Naive thymus-derived CD4-positive, alpha-beta T cell (primary cell): Measurements from ENCODE around the gene FBN1. TPM values are rescaled to one million over a fixed set of nuclear protein-coding genes. Genes with fewer than 3 reads are reported as not detected.
A peak's percentile ranks its signal among the peaks of the same experiment; 100 is the strongest.

Source experiments
- ATAC-seq: fragments of 150-1000 bp; cut with Tn5 transposase; 2 replicates; pipeline ENCODE4 v1.10.0; 2021; ENCODE audit warnings: mild to moderate bottlenecking, moderate library complexity
- CTCF ChIA-PET: fragments of 350-600 bp; sonication (Branson Sonifier 250); formaldehyde crosslinking; loops from one replicate; lab custom pipeline; 2021; ENCODE audit warnings: antibody characterized with exemption; lab: Charles Lee
- POLR2A ChIA-PET: fragments of 350-600 bp; sonication (Branson Sonifier 250); formaldehyde crosslinking; loops from one replicate; lab custom pipeline; 2021; ENCODE audit warnings: antibody characterized with exemption, inconsistent platforms; lab: Charles Lee
- DNase-seq, 9 donors: peaks; one replicate each; pipeline versions ENCODE4 v3.0.0 to v3.0.0-alpha.2; 2020 to 2022; ENCODE audit warnings: mixed read lengths in 1 of 9
- H3K27ac ChIP-seq: one replicate; pipeline ENCODE4 v1.7.0; 2013; ENCODE audit warnings: mild to moderate bottlenecking, low read depth, low read length, moderate library complexity
- H3K27me3 ChIP-seq, 2 donors: one replicate each; pipeline ENCODE4 v1.7.0; 2013; ENCODE audit warnings: low read length in 2 of 2, mild to moderate bottlenecking in 2 of 2, moderate library complexity in 2 of 2; ENCODE audit not compliant: control insufficient read depth in 2 of 2, insufficient read depth in 2 of 2
- H3K36me3 ChIP-seq, 3 experiments: 1 replicate in 2 of 3; 2 replicates in 1 of 3; pipeline ENCODE4 v1.7.0; 2013; ENCODE audit warnings: low read length in 3 of 3, mild to moderate bottlenecking in 3 of 3, moderate library complexity in 1 of 3; ENCODE audit not compliant: insufficient read depth in 3 of 3, control insufficient read depth in 2 of 3
- H3K4me1 ChIP-seq, 2 donors: one replicate each; pipeline ENCODE4 v1.7.0; 2013; ENCODE audit warnings: low read length in 2 of 2, mild to moderate bottlenecking in 2 of 2, moderate library complexity in 1 of 2; ENCODE audit not compliant: control insufficient read depth in 2 of 2, insufficient read depth in 2 of 2
- H3K4me3 ChIP-seq: 2 replicates; pipeline ENCODE4 v1.7.0; 2013; ENCODE audit warnings: mild to moderate bottlenecking, low read length
- H3K9me3 ChIP-seq, 3 experiments: 1 replicate in 2 of 3; 2 replicates in 1 of 3; pipeline ENCODE4 v1.7.0; 2013; ENCODE audit warnings: low read length in 3 of 3; ENCODE audit not compliant: control insufficient read depth in 2 of 3
- H3K27ac Mint-ChIP-seq, 9 donors: one replicate each; pipeline ENCODE4 v1.8.0; 2020 to 2022; ENCODE audit warnings: mixed read lengths in 9 of 9, mild to moderate bottlenecking in 8 of 9, moderate library complexity in 5 of 9, inconsistent platforms in 2 of 9
- H3K27me3 Mint-ChIP-seq, 5 donors: one replicate each; pipeline ENCODE4 v1.8.0; 2021 to 2022; ENCODE audit warnings: mixed read lengths in 5 of 5, mild to moderate bottlenecking in 1 of 5
- H3K36me3 Mint-ChIP-seq, 5 donors: one replicate each; pipeline ENCODE4 v1.8.0; 2020 to 2022; ENCODE audit warnings: mixed read lengths in 5 of 5, mild to moderate bottlenecking in 3 of 5, inconsistent platforms in 1 of 5
- H3K4me1 Mint-ChIP-seq, 7 donors: one replicate each; pipeline ENCODE4 v1.8.0; 2020 to 2022; ENCODE audit warnings: mixed read lengths in 7 of 7, mild to moderate bottlenecking in 3 of 7, inconsistent platforms in 1 of 7
- H3K4me3 Mint-ChIP-seq, 10 donors: one replicate each; pipeline ENCODE4 v1.8.0; 2020 to 2022; ENCODE audit warnings: mild to moderate bottlenecking in 10 of 10, mixed read lengths in 10 of 10, moderate library complexity in 6 of 10, inconsistent platforms in 2 of 10
- H3K9me3 Mint-ChIP-seq, 11 donors: one replicate each; pipeline ENCODE4 v1.8.0; 2020 to 2022; ENCODE audit warnings: mixed read lengths in 11 of 11, mild to moderate bottlenecking in 4 of 11, inconsistent platforms in 1 of 11, moderate library complexity in 1 of 11
- intact Hi-C, 2 donors: fragments of 100-400 bp; cut with micrococcal nuclease; formaldehyde crosslinking; loops; one replicate each; pipeline ENCODE4 v1.15.1; 2023
- polyA plus RNA-seq, 2 donors: library from polyadenylated mRNA; unstranded; fragments of 300-500 nt; fragmentation: Illumina TruSeq; gene quantifications; one replicate each; pipeline ENCODE4 v1.2.3, GENCODE V29; 2021
- total RNA-seq, 6 experiments: library from RNA in 5 of 6; stranded (reverse) in 5 of 6; gene quantifications; 1 replicate in 5 of 6; 2 replicates in 1 of 6; pipeline ENCODE4 v1.2.3 and lab custom pipeline; 2021 to 2026

The FBN1 gene
- total and polyA plus RNA-seq, 7 experiments from 2014 or later: 0.03 to 1.3 (median 0.61) TPM; not detected in 1

- Mint-ChIP-seq H3K36me3 (no peaks in the 10 kb centered on the region), H3K27me3 (peaks cover 0 to 16% (median 6%) of the 10 kb centered on the region in 5 donors), H3K4me3 (no peak overlapping the region), H3K4me1 (peaks cover 0 to 3% (median 0%) of the 10 kb centered on the region in 7 donors), H3K9me3 (no peaks in the 10 kb centered on the region), H3K27ac (no peak overlapping the region)
- Histone ChIP-seq H3K36me3 (no peaks in the 10 kb centered on the region), H3K27ac (no peak overlapping the region), H3K27me3 (no peaks in the 10 kb centered on the region), H3K4me1 (no peaks in the 10 kb centered on the region), H3K9me3 (no peaks in the 10 kb centered on the region), H3K4me3 (no peak overlapping the region)
- ChIA-PET POLR2A (no interaction called here), CTCF (no interaction called here)
- ATAC-seq (no peak), DNase-seq (no peak)
- intact Hi-C loops: no loop called here
These were observed 9.0 kb downstream of the FBN1 start for GRCh38 chr15:48636511-48636910.

GRCh38 chr15:48634893-48635292 lies 10.6 kb downstream of the FBN1 start:
- Histone ChIP-seq H3K36me3 (no peaks in the 10 kb centered on the region), H3K4me3 (no peak overlapping the region), H3K27me3 (no peaks in the 10 kb centered on the region), H3K9me3 (no peaks in the 10 kb centered on the region), H3K27ac (no peak overlapping the region), H3K4me1 (no peaks in the 10 kb centered on the region)
- no peaks in the 10 kb centered on the region for H3K36me3 Mint-ChIP-seq
- peaks cover 0 to 4% (median 0%) of the 10 kb centered on the region in 5 donors for H3K27me3 Mint-ChIP-seq
- ChIA-PET POLR2A (no interaction called here), CTCF (no interaction called here)
- H3K27ac Mint-ChIP-seq: no peak overlapping the region
- H3K4me3 Mint-ChIP-seq: no peak overlapping the region
- DNase-seq (no peak), ATAC-seq (no peak)
- H3K9me3 Mint-ChIP-seq: no peaks in the 10 kb centered on the region
- no peaks in the 10 kb centered on the region for H3K4me1 Mint-ChIP-seq
- intact Hi-C loops: no loop called here

- Histone ChIP-seq H3K9me3 (no peaks in the 10 kb centered on the region), H3K27ac (no peak overlapping the region), H3K4me1 (no peaks in the 10 kb centered on the region), H3K27me3 (no peaks in the 10 kb centered on the region), H3K36me3 (no peaks in the 10 kb centered on the region), H3K4me3 (no peak overlapping the region)
- Mint-ChIP-seq H3K27ac (no peak overlapping the region), H3K9me3 (no peaks in the 10 kb centered on the region), H3K4me1 (no peaks in the 10 kb centered on the region), H3K36me3 (no peaks in the 10 kb centered on the region), H3K27me3 (peaks cover 0 to 4% (median 0%) of the 10 kb centered on the region in 5 donors), H3K4me3 (no peak overlapping the region)
- DNase-seq (no peak), ATAC-seq (no peak)
- intact Hi-C loops: no loop called here
- CTCF ChIA-PET: no interaction called here
- POLR2A ChIA-PET: no interaction called here
These were observed 11.4 kb downstream of the FBN1 start for GRCh38 chr15:48634096-48634495.

GRCh38 chr15:48632651-48633050 lies 12.9 kb downstream of the FBN1 start:
- no peaks in the 10 kb centered on the region for H3K27me3 ChIP-seq
- H3K27ac ChIP-seq: no peak overlapping the region
- POLR2A ChIA-PET: no interaction called here
- no peak for DNase-seq
- CTCF ChIA-PET: no interaction called here
- intact Hi-C loops: no loop called here
- H3K27ac Mint-ChIP-seq: no peak overlapping the region
- H3K36me3 Mint-ChIP-seq: no peaks in the 10 kb centered on the region
- no peaks in the 10 kb centered on the region for H3K36me3 ChIP-seq
- H3K4me3 ChIP-seq: no peak overlapping the region
- H3K9me3 Mint-ChIP-seq: no peaks in the 10 kb centered on the region
- H3K27me3 Mint-ChIP-seq: peaks cover 0 to 6% (median 4%) of the 10 kb centered on the region in 5 donors
- no peaks in the 10 kb centered on the region for H3K9me3 ChIP-seq
- no peak overlapping the region for H3K4me3 Mint-ChIP-seq
- no peaks in the 10 kb centered on the region for H3K4me1 Mint-ChIP-seq
- no peak for ATAC-seq
- H3K4me1 ChIP-seq: no peaks in the 10 kb centered on the region

GRCh38 chr15:48631176-48631770 lies 14.2 kb downstream of the FBN1 start:
- no peak for ATAC-seq
- ChIA-PET CTCF (no interaction called here), POLR2A (no interaction called here)
- no peaks in the 10 kb centered on the region for H3K36me3 ChIP-seq
- Mint-ChIP-seq H3K27me3 (peaks cover 0 to 8% (median 4%) of the 10 kb centered on the region in 5 donors), H3K27ac (no peak overlapping the region), H3K4me1 (no peaks in the 10 kb centered on the region), H3K36me3 (no peaks in the 10 kb centered on the region), H3K4me3 (no peak overlapping the region), H3K9me3 (no peaks in the 10 kb centered on the region)
- no peak for DNase-seq
- H3K4me3 ChIP-seq: no peak overlapping the region
- H3K4me1 ChIP-seq: no peaks in the 10 kb centered on the region
- no peaks in the 10 kb centered on the region for H3K27me3 ChIP-seq
- no peaks in the 10 kb centered on the region for H3K9me3 ChIP-seq
- H3K27ac ChIP-seq: no peak overlapping the region
- intact Hi-C loops: no loop called here

- H3K4me3 ChIP-seq: no peak overlapping the region
- Mint-ChIP-seq H3K27me3 (peaks cover 0 to 12% (median 4%) of the 10 kb centered on the region in 5 donors), H3K9me3 (no peaks in the 10 kb centered on the region), H3K27ac (no peak overlapping the region), H3K4me3 (no peak overlapping the region), H3K36me3 (no peaks in the 10 kb centered on the region), H3K4me1 (no peaks in the 10 kb centered on the region)
- H3K36me3 ChIP-seq: no peaks in the 10 kb centered on the region
- H3K27ac ChIP-seq: no peak overlapping the region
- CTCF ChIA-PET: no interaction called here
- no peak for ATAC-seq
- intact Hi-C loops: no loop called here
- POLR2A ChIA-PET: no interaction called here
- no peaks in the 10 kb centered on the region for H3K4me1 ChIP-seq
- H3K9me3 ChIP-seq: no peaks in the 10 kb centered on the region
- no peaks in the 10 kb centered on the region for H3K27me3 ChIP-seq
- DNase-seq: no peak
These were observed 15.3 kb downstream of the FBN1 start for GRCh38 chr15:48630245-48630644.

GRCh38 chr15:48628832-48629231 lies 16.7 kb downstream of the FBN1 start:
- H3K36me3 ChIP-seq: no peaks in the 10 kb centered on the region
- Mint-ChIP-seq H3K4me1 (no peaks in the 10 kb centered on the region), H3K36me3 (no peaks in the 10 kb centered on the region), H3K9me3 (no peaks in the 10 kb centered on the region), H3K4me3 (no peak overlapping the region), H3K27ac (peak overlapping the region in 1 of 9 donors; percentile 59), H3K27me3 (peaks cover 0 to 16% (median 4%) of the 10 kb centered on the region in 5 donors)
- ChIA-PET CTCF (no interaction called here), POLR2A (no interaction called here)
- ATAC-seq (no peak), DNase-seq (no peak)
- no peaks in the 10 kb centered on the region for H3K9me3 ChIP-seq
- intact Hi-C loops: no loop called here
- H3K27ac ChIP-seq: no peak overlapping the region
- no peak overlapping the region for H3K4me3 ChIP-seq
- H3K4me1 ChIP-seq: no peaks in the 10 kb centered on the region
- H3K27me3 ChIP-seq: no peaks in the 10 kb centered on the region
